Panc1 (cell line): ENCODE results near the gene OMP. TPM values are rescaled to one million over a fixed set of nuclear protein-coding genes. Genes with fewer than 3 reads are reported as not detected.

ENCODE experiments used
- ATAC-seq: fragments of 200-7000 bp; cut with Tn5 transposase; 2 replicates; pipeline ENCODE4 v1.9.1; 2020; ENCODE audit warnings: mild to moderate bottlenecking, moderate library complexity
- BruUV-seq: library from RNA; stranded (reverse); fragments of 400-500 nt; replicated peaks from 2 replicates; lab custom pipeline; 2021; lab: Mats Ljungman, UMichigan
- CTCF ChIA-PET: fragments of 300-600 bp; sonication (Branson Sonifier 250); formaldehyde crosslinking; loops from one replicate; lab custom pipeline; 2022; ENCODE audit warnings: antibody characterized with exemption; lab: Charles Lee
- POLR2A ChIA-PET: fragments of 300-600 bp; sonication (Branson Sonifier 250); formaldehyde crosslinking; loops from one replicate; lab custom pipeline; 2022; ENCODE audit warnings: antibody characterized with exemption; lab: Charles Lee
- DNase-seq: peaks from one replicate; pipeline ENCODE4 v3.0.0-alpha.2; 2010; ENCODE audit warnings: low read depth, low spot score
- H3K27ac ChIP-seq: 2 replicates; pipeline ENCODE4 v1.5.1; 2011; ENCODE audit warnings: mild to moderate bottlenecking, low read length, inconsistent platforms
- H3K27me3 ChIP-seq: fragments of 200-500 bp; sonication (Bioruptor generic); 2 replicates; pipeline ENCODE4 v1.6.0; 2014; ENCODE audit warnings: low read length, inconsistent platforms; ENCODE audit not compliant: control insufficient read depth, insufficient read depth
- H3K36me3 ChIP-seq: fragments of 200-500 bp; sonication (Bioruptor generic); 2 replicates; pipeline ENCODE4 v1.5.1; 2014; ENCODE audit warnings: inconsistent platforms, mild to moderate bottlenecking, low read length, moderate library complexity; ENCODE audit not compliant: control insufficient read depth, insufficient read depth
- H3K4me1 ChIP-seq: 2 replicates; pipeline ENCODE4 v1.5.1; 2011; ENCODE audit warnings: inconsistent platforms, mild to moderate bottlenecking, low read length, moderate library complexity; ENCODE audit not compliant: control insufficient read depth, insufficient read depth
- H3K4me3 ChIP-seq, 2 experiments: 2 replicates each; pipeline ENCODE4 v1.5.1; 2011 to 2012; ENCODE audit warnings: low read depth in 2 of 2, low read length in 2 of 2, mild to moderate bottlenecking in 2 of 2, inconsistent platforms in 1 of 2, moderate library complexity in 1 of 2
- H3K9me3 ChIP-seq: fragments of 200-500 bp; sonication (Bioruptor generic); 2 replicates; pipeline ENCODE4 v1.5.1; 2014; ENCODE audit warnings: low read depth, mild to moderate bottlenecking, inconsistent platforms, low read length, moderate library complexity; ENCODE audit not compliant: control insufficient read depth, insufficient read depth
- CTCF ChIP-seq: fragments of 450-650 bp; IDR thresholded peaks from 2 replicates; pipeline ENCODE4 v1.5.1; 2017; ENCODE audit warnings: mild to moderate bottlenecking
- POLR2AphosphoS5 ChIP-seq: IDR thresholded peaks from 2 replicates; pipeline ENCODE4 v1.6.1; 2012; ENCODE audit warnings: mild to moderate bottlenecking, low read depth, low read length, moderate library complexity
- REST ChIP-seq, 2 experiments: IDR thresholded peaks; 2 replicates each; pipeline ENCODE4 v1.6.1; 2011 to 2012; ENCODE audit warnings: low read depth in 2 of 2, control low read depth in 1 of 2, low read length in 1 of 2, mild to moderate bottlenecking in 1 of 2, moderate library complexity in 1 of 2; ENCODE audit not compliant: insufficient read depth in 1 of 2
- SIN3A ChIP-seq: IDR thresholded peaks from 2 replicates; pipeline ENCODE4 v1.6.1; 2012; ENCODE audit warnings: low read depth, mild to moderate bottlenecking, low read length, moderate library complexity, borderline replicate concordance; ENCODE audit not compliant: insufficient read depth
- TCF7L2 ChIP-seq: IDR thresholded peaks from 2 replicates; pipeline ENCODE4 v1.6.1; 2011; ENCODE audit warnings: mild to moderate bottlenecking, low read depth, low read length, inconsistent platforms
- in situ Hi-C: cut with HindIII; loops from 2 replicates; pipeline ENCODE4 v1.10.0; 2016; ENCODE audit warnings: low sequenced_read_pairs, low pct_unique_long_range_greater_than_20kb
- intact Hi-C: fragments of 100-400 bp; cut with micrococcal nuclease; formaldehyde crosslinking; loops from one replicate; pipeline ENCODE4 v1.10.0; 2022; ENCODE audit not compliant: unreplicated experiment
- total RNA-seq: library from RNA; stranded (reverse); gene quantifications from one replicate; pipeline ENCODE4 v1.2.1, GENCODE V29; 2021; ENCODE audit not compliant: unreplicated experiment

OMP gene
- total RNA-seq, 1 experiment from 2014 or later, result 1.5 TPM

- TF ChIP-seq REST (IDR thresholded peaks at IDR 0.05; ENCODE audit: insufficient read depth in 1 of 2, low read depth in 2 of 2, low read length in 1 of 2) (no peak), CTCF (no peak), SIN3A (no peak), TCF7L2 (no peak), POLR2AphosphoS5 (no peak)
- Histone ChIP-seq H3K4me1 (no peaks in the 10 kb centered on the region), H3K4me3 (no peak overlapping the region), H3K27ac (no peak overlapping the region), H3K9me3 (peaks cover 7% of the 10 kb centered on the region; the same call in 1 of the 2 replicates), H3K36me3 (no peaks in the 10 kb centered on the region), H3K27me3 (no peaks in the 10 kb centered on the region)
- ChIA-PET POLR2A (no interaction called here), CTCF (no interaction called here)
- ATAC-seq, result no peak
- DNase-seq, result no peak
- intact Hi-C loops, result no loop called here
- in situ Hi-C loops, result no loop called here
- no TSS peak for BruUV-seq
Observed at GRCh38 chr11:77055913-77056312, 46.7 kb upstream of the OMP start.

DNA sequence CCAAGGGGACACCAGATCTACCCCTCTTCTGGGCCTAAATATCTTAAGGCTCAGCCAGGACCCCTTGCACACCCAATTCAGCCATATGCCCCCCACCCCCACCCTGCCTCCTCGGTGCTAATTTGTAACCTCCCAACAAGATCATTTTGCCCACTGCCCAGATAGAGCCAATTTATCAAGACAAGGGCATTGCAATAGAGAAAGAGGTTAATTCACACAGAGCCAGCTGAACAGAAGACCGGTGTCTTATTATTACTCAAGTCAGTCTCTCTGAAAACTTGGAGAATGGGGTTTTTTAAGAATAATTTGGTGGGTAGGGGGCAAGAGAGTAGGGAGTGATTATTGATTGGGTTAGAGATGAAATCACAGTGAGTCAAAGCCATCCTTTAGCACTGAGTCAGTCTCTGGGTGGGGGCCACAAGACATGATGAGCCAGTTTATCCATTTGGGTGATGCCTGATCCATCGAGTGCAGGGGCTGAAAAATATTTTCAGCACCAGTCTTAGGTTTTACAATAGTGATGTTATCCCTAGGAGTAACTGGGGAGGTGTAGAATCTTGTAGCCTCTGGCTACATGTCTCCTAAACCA lies 45.7 kb upstream of the OMP start:
- Histone ChIP-seq H3K4me1 (no peaks in the 10 kb centered on the region), H3K27ac (no peak overlapping the region), H3K27me3 (no peaks in the 10 kb centered on the region), H3K4me3 (no peak overlapping the region), H3K36me3 (no peaks in the 10 kb centered on the region), H3K9me3 (peaks cover 7% of the 10 kb centered on the region; the same call in 1 of the 2 replicates)
- in situ Hi-C loops, result no loop called here
- no peak for TF ChIP-seq REST (IDR thresholded peaks at IDR 0.05; ENCODE audit: insufficient read depth in 1 of 2, low read depth in 2 of 2, low read length in 1 of 2)
- no peak for TF ChIP-seq TCF7L2
- no peak for TF ChIP-seq POLR2AphosphoS5
- TF ChIP-seq CTCF, result no peak
- BruUV-seq, result no TSS peak
- POLR2A ChIA-PET, result interaction anchor here (0.5 kb wide), 1 partner anchor 10 kb away, joined by 6 read pairs; no protein-coding TSS in a partner anchor
- DNase-seq, result no peak
- CTCF ChIA-PET, result no interaction called here
- intact Hi-C loops, result no loop called here
- no peak for ATAC-seq
